PC-3 (cell line): ENCODE data around the gene TIMMDC1. TPM values are rescaled to one million over a fixed set of nuclear protein-coding genes. Genes with fewer than 3 reads are reported as not detected.

Source experiments
- ATAC-seq: fragments of 200-7000 bp; cut with Tn5 transposase; 2 replicates; pipeline ENCODE4 v1.9.1; 2020; ENCODE audit warnings: mild to moderate bottlenecking, moderate library complexity
- BruUV-seq: library from RNA; stranded (reverse); fragments of 400-500 nt; replicated peaks from 2 replicates; lab custom pipeline; 2021; lab: Mats Ljungman, UMichigan
- CTCF ChIA-PET: fragments of 300-600 bp; sonication (Branson Sonifier 250); formaldehyde crosslinking; loops from one replicate; lab custom pipeline; 2022; ENCODE audit warnings: antibody characterized with exemption; lab: Charles Lee
- POLR2A ChIA-PET: fragments of 300-600 bp; sonication (Branson Sonifier 250); formaldehyde crosslinking; loops from one replicate; lab custom pipeline; 2022; ENCODE audit warnings: antibody characterized with exemption; ENCODE audit not compliant: unreplicated experiment; lab: Charles Lee
- DNase-seq: peaks from one replicate; pipeline ENCODE4 v3.0.0-alpha.2; 2015
- H2AFZ ChIP-seq: fragments of 300-600 bp; sonication (generic); 2 replicates; pipeline ENCODE4 v1.6.0; 2016; ENCODE audit warnings: antibody characterized with exemption, low read length
- H3F3A ChIP-seq: fragments of 300-600 bp; sonication (generic); one replicate; pipeline ENCODE4 v1.6.0; 2017; ENCODE audit warnings: antibody characterized with exemption, low read length, control low read depth, mild to moderate bottlenecking; ENCODE audit not compliant: unreplicated experiment
- H3K27ac ChIP-seq: fragments of 300-600 bp; sonication (generic); 2 replicates; pipeline ENCODE4 v1.5.1; 2016; ENCODE audit warnings: mild to moderate bottlenecking, low read length
- H3K27me3 ChIP-seq: fragments of 300-600 bp; sonication (generic); 2 replicates; pipeline ENCODE4 v1.6.1; 2016; ENCODE audit warnings: low read length, mixed read lengths
- H3K36me3 ChIP-seq: fragments of 300-600 bp; sonication (generic); 2 replicates; pipeline ENCODE4 v1.6.1; 2016; ENCODE audit warnings: low read depth, mixed run types, low read length, mixed read lengths
- H3K4me1 ChIP-seq: fragments of 300-600 bp; sonication (generic); 2 replicates; pipeline ENCODE4 v1.5.1; 2016; ENCODE audit warnings: low read length; ENCODE audit not compliant: insufficient read depth
- H3K4me2 ChIP-seq: fragments of 300-600 bp; sonication (generic); 2 replicates; pipeline ENCODE4 v1.6.0; 2016; ENCODE audit warnings: low read length
- H3K4me3 ChIP-seq: fragments of 300-600 bp; sonication (generic); 2 replicates; pipeline ENCODE4 v1.5.1; 2016; ENCODE audit warnings: mild to moderate bottlenecking, low read length, mixed read lengths
- H3K79me2 ChIP-seq: fragments of 300-600 bp; sonication (generic); 2 replicates; pipeline ENCODE4 v1.6.1; 2017; ENCODE audit warnings: low read length, mixed read lengths
- H3K9ac ChIP-seq: fragments of 300-600 bp; sonication (generic); 2 replicates; pipeline ENCODE4 v1.6.0; 2016; ENCODE audit warnings: mild to moderate bottlenecking, low read length
- H3K9me2 ChIP-seq: fragments of 300-600 bp; sonication (generic); replicated peaks from 2 replicates; pipeline ENCODE4 v1.6.1; 2016; ENCODE audit warnings: mixed run types, low read length, mixed read lengths
- H3K9me3 ChIP-seq: fragments of 300-600 bp; sonication (generic); 2 replicates; pipeline ENCODE4 v1.6.1; 2016; ENCODE audit warnings: low read length, mixed read lengths
- H4K20me1 ChIP-seq: fragments of 300-600 bp; sonication (generic); 2 replicates; pipeline ENCODE4 v1.6.1; 2016; ENCODE audit warnings: low read length, mixed read lengths
- EZH2 ChIP-seq: fragments of 300-600 bp; sonication (generic); IDR thresholded peaks from one replicate; pipeline ENCODE4 v1.6.1; 2017; ENCODE audit warnings: antibody characterized with exemption, mild to moderate bottlenecking, low read length; ENCODE audit not compliant: unreplicated experiment
- EZH2phosphoT487 ChIP-seq: fragments of 300-600 bp; sonication (generic); IDR thresholded peaks from 2 replicates; pipeline ENCODE4 v1.6.1; 2018; ENCODE audit warnings: mild to moderate bottlenecking, antibody characterized with exemption, low read length, borderline replicate concordance
- intact Hi-C: fragments of 100-400 bp; cut with micrococcal nuclease; formaldehyde crosslinking; loops from 2 replicates; pipeline ENCODE4 v1.9.0; 2023
- total RNA-seq: library from RNA; depleted of rRNA; stranded (reverse); fragments of >200 nt; gene quantifications from 2 replicates; pipeline ENCODE4 v1.2.3, GENCODE V29; 2014
- TF ChIP-seq, protein P1 (sequence below): fragments of 300-600 bp; sonication (generic); conservative IDR thresholded peaks from 2 replicates; pipeline ENCODE4 v1.5.1; 2017; ENCODE audit warnings: antibody characterized with exemption, low read depth, mild to moderate bottlenecking, low read length

Gene TIMMDC1
- total RNA-seq, 1 experiment from 2014 or later = 142 TPM

DNA sequence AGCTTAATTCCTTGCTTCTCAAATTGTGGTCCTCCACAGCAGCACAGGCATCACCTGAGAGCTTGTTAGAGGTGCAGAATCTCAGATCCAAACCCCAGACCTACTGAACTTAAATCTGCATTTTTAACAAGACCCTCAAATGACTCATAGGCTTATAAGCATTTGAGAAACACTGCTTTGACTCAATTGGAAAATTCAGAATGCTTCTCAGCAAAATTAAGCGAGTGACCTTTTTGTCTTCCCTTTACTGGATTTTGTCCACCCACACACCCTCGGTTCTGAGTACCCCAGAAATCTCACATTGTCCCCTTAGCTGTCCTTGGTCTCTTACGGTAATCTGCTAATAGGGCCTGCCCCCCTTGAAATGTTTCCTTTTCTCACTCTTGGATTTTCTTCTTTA, 43.2 kb downstream of the TIMMDC1 start:
- H3K4me1 ChIP-seq = no peaks in the 10 kb centered on the region
- H3K4me3 ChIP-seq = no peak overlapping the region
- intact Hi-C loops = no loop called here
- H3K9ac ChIP-seq = no peak overlapping the region
- POLR2A ChIA-PET = no interaction called here
- no TSS peak for BruUV-seq
- no peaks in the 10 kb centered on the region for H3F3A ChIP-seq
- no peak overlapping the region for H2AFZ ChIP-seq
- ATAC-seq (no peak), DNase-seq (no peak)
- no peaks in the 10 kb centered on the region for H3K36me3 ChIP-seq
- CTCF ChIA-PET = no interaction called here
- no peak overlapping the region for H3K4me2 ChIP-seq
- H3K27ac ChIP-seq = no peak overlapping the region
- no peaks in the 10 kb centered on the region for H4K20me1 ChIP-seq
- H3K9me2 ChIP-seq = no peaks in the 10 kb centered on the region
- no peaks in the 10 kb centered on the region for H3K79me2 ChIP-seq
- no peaks in the 10 kb centered on the region for H3K27me3 ChIP-seq
- TF ChIP-seq EZH2phosphoT487 = no peak
- TF ChIP-seq, protein P1, sequence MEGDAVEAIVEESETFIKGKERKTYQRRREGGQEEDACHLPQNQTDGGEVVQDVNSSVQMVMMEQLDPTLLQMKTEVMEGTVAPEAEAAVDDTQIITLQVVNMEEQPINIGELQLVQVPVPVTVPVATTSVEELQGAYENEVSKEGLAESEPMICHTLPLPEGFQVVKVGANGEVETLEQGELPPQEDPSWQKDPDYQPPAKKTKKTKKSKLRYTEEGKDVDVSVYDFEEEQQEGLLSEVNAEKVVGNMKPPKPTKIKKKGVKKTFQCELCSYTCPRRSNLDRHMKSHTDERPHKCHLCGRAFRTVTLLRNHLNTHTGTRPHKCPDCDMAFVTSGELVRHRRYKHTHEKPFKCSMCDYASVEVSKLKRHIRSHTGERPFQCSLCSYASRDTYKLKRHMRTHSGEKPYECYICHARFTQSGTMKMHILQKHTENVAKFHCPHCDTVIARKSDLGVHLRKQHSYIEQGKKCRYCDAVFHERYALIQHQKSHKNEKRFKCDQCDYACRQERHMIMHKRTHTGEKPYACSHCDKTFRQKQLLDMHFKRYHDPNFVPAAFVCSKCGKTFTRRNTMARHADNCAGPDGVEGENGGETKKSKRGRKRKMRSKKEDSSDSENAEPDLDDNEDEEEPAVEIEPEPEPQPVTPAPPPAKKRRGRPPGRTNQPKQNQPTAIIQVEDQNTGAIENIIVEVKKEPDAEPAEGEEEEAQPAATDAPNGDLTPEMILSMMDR = no peak
- no peak for TF ChIP-seq EZH2
- no peaks in the 10 kb centered on the region for H3K9me3 ChIP-seq

DNA sequence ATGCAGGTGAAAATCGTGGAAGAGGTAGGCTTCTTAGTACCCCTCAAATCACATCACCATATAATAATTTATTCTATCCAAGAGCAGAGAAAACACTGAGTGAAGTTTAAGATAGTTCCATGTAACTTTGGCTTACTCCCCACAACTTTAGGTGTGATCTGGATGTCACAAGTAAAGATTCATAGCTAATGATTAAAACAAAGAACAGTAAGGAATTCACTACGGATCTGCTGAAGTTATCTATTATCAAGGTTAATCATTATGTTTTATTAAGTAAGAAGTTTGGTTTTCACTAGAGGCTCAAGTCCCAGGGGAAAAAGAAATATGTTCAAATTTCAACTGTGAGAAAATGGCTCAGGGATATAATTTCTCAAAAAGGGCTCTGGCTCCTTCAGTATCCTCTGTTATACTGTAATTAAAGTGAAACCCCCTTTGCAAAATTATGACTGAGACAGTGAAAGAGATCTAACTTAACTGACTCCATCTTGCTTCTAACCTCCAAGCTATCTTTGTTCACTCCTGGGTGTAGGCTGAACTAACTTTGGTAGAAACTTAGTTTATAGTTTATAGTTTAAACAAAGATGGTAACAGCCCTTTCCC, 43.9 kb downstream of the TIMMDC1 start:
- H3K9me3 ChIP-seq = no peaks in the 10 kb centered on the region
- H3K27me3 ChIP-seq = no peaks in the 10 kb centered on the region
- no peak for ATAC-seq
- H3K4me2 ChIP-seq = no peak overlapping the region
- CTCF ChIA-PET = no interaction called here
- no peak overlapping the region for H3K27ac ChIP-seq
- TF ChIP-seq EZH2phosphoT487 (no peak), EZH2 (no peak)
- TF ChIP-seq, protein P1 = no peak
- H3K9me2 ChIP-seq = no peaks in the 10 kb centered on the region
- H3K36me3 ChIP-seq = no peaks in the 10 kb centered on the region
- no peaks in the 10 kb centered on the region for H4K20me1 ChIP-seq
- intact Hi-C loops = no loop called here
- POLR2A ChIA-PET = no interaction called here
- DNase-seq = no peak
- H3K9ac ChIP-seq = no peak overlapping the region
- no peaks in the 10 kb centered on the region for H3F3A ChIP-seq
- no peak overlapping the region for H3K4me3 ChIP-seq
- H3K79me2 ChIP-seq = no peaks in the 10 kb centered on the region
- H2AFZ ChIP-seq = no peak overlapping the region
- BruUV-seq = no TSS peak
- H3K4me1 ChIP-seq = no peaks in the 10 kb centered on the region

DNA sequence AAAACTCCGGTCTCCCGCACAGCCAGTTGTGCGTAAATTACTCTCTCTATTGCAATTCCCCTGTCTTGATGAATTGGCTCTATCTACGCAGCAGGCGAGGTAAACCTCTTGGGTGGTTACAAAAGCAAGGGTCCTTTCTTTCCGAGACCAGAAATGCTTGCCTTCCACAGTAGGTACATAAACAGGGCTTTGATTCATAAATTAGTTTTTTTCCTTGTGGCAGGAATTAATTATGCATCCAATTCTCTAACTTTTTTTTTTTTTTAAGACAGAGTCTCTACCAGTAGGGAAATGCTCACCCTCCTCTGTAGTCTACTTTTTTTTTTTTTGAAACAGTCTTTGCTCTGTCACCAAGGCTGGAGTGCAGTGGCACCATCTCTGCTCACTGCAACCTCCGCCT, 44.8 kb downstream of the TIMMDC1 start:
- Histone ChIP-seq H3K27ac (no peak overlapping the region), H3K36me3 (no peaks in the 10 kb centered on the region), H2AFZ (no peak overlapping the region), H3K27me3 (no peaks in the 10 kb centered on the region), H3K4me1 (no peaks in the 10 kb centered on the region), H3K4me2 (no peak overlapping the region), H4K20me1 (no peaks in the 10 kb centered on the region), H3K4me3 (no peak overlapping the region), H3K79me2 (no peaks in the 10 kb centered on the region), H3K9me2 (no peaks in the 10 kb centered on the region), H3K9ac (no peak overlapping the region), H3K9me3 (no peaks in the 10 kb centered on the region), H3F3A (no peaks in the 10 kb centered on the region)
- CTCF ChIA-PET = no interaction called here
- TF ChIP-seq EZH2 (no peak), EZH2phosphoT487 (no peak)
- TF ChIP-seq, protein P1 = no peak
- intact Hi-C loops = no loop called here
- POLR2A ChIA-PET = no interaction called here
- no TSS peak for BruUV-seq
- DNase-seq (no peak), ATAC-seq (no peak)
